Measurements from ENCODE around the gene FMN1.
"Not testable (repeated sequence)": the region's sequence is repeated elsewhere in the genome, so short reads cannot be mapped to it uniquely, and the experiment has no call there.

FMN1 gene

GRCh38 chr15:33084661-33085060 is 109.9 kb downstream of the FMN1 start:
- no peaks in the 10 kb centered on the region for H3K27me3 ChIP-seq (ENCODE audit: control insufficient read depth in 2 of 2, insufficient read depth in 2 of 2, low read length in 2 of 2)
- H3K9me3 ChIP-seq (ENCODE audit: control insufficient read depth in 2 of 2, low read length in 2 of 2), result no peaks in the 10 kb centered on the region

GRCh38 chr15:33083232-33084081 is 111.1 kb downstream of the FMN1 start:
- no peak overlapping the region for H3K27ac ChIP-seq (ENCODE audit: low read depth in 2 of 2, low read length in 2 of 2)
- no peaks in the 10 kb centered on the region for H3K9me3 ChIP-seq (ENCODE audit: control insufficient read depth in 2 of 2, low read length in 2 of 2)
- no peaks in the 10 kb centered on the region for H3K4me1 ChIP-seq (ENCODE audit: control insufficient read depth in 2 of 2, insufficient read depth in 2 of 2, low read length in 2 of 2)
- H3K36me3 ChIP-seq (ENCODE audit: control insufficient read depth in 2 of 2, insufficient read depth in 2 of 2, low read length in 2 of 2), result no peaks in the 10 kb centered on the region
- no peak overlapping the region for H3K9ac ChIP-seq (ENCODE audit: low read depth in 1 of 2, low read length in 2 of 2)
- H3K27me3 ChIP-seq (ENCODE audit: control insufficient read depth in 2 of 2, insufficient read depth in 2 of 2, low read length in 2 of 2), result no peaks in the 10 kb centered on the region
- H3K4me3 ChIP-seq (ENCODE audit: low read length in 2 of 2), result no peak overlapping the region

More at GRCh38 chr15:33084661-33085060, 109.9 kb downstream of the FMN1 start:
- Histone ChIP-seq H3K27ac (ENCODE audit: low read depth in 2 of 2, low read length in 2 of 2) (no peak overlapping the region), H3K9ac (ENCODE audit: low read depth in 1 of 2, low read length in 2 of 2) (no peak overlapping the region), H3K36me3 (ENCODE audit: control insufficient read depth in 2 of 2, insufficient read depth in 2 of 2, low read length in 2 of 2) (no peaks in the 10 kb centered on the region), H3K4me1 (ENCODE audit: control insufficient read depth in 2 of 2, insufficient read depth in 2 of 2, low read length in 2 of 2) (peaks cover 7 to 8% of the 10 kb centered on the region in 2 donors), H3K4me3 (ENCODE audit: low read length in 2 of 2) (no peak overlapping the region)

- H3K9me3 ChIP-seq (ENCODE audit: control insufficient read depth in 2 of 2, low read length in 2 of 2), result no peaks in the 10 kb centered on the region
- no peak overlapping the region for H3K4me3 ChIP-seq (ENCODE audit: low read length in 2 of 2)
- no peak overlapping the region for H3K27ac ChIP-seq (ENCODE audit: low read depth in 2 of 2, low read length in 2 of 2)
Measured at GRCh38 chr15:33080006-33080405, 114.5 kb downstream of the FMN1 start.

DNA sequence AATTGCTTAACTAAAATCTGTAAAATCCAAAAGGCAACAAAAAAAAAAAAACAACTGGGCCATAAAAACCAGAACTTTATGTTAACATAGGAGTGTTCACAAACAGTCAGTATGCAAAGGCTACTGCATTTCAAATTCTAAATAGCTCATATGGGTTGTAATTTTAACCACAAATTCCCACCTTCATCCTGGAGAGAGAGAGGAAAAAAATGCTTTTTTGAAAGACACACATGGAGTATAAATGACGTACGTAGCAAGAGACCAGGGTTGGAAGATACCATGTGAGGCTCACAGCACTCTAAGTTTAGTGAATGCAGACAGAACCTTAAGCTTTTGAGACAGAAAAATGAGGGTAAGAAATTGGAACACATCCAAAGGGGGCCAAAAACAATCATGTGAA is 115.9 kb downstream of the FMN1 start:
- H3K4me3 ChIP-seq (ENCODE audit: low read length in 2 of 2), result no peak overlapping the region
- H3K36me3 ChIP-seq (ENCODE audit: control insufficient read depth in 2 of 2, insufficient read depth in 2 of 2, low read length in 2 of 2), result no peaks in the 10 kb centered on the region
- H3K27me3 ChIP-seq (ENCODE audit: control insufficient read depth in 2 of 2, insufficient read depth in 2 of 2, low read length in 2 of 2), result no peaks in the 10 kb centered on the region
- H3K4me1 ChIP-seq (ENCODE audit: control insufficient read depth in 2 of 2, insufficient read depth in 2 of 2, low read length in 2 of 2), result no peaks in the 10 kb centered on the region
- no peak overlapping the region for H3K9ac ChIP-seq (ENCODE audit: low read depth in 1 of 2, low read length in 2 of 2)
- H3K9me3 ChIP-seq (ENCODE audit: control insufficient read depth in 2 of 2, low read length in 2 of 2), result no peaks in the 10 kb centered on the region
- no peak overlapping the region for H3K27ac ChIP-seq (ENCODE audit: low read depth in 2 of 2, low read length in 2 of 2)

More at GRCh38 chr15:33080006-33080405, 114.5 kb downstream of the FMN1 start:
- no peaks in the 10 kb centered on the region for H3K36me3 ChIP-seq (ENCODE audit: control insufficient read depth in 2 of 2, insufficient read depth in 2 of 2, low read length in 2 of 2)
- H3K27me3 ChIP-seq (ENCODE audit: control insufficient read depth in 2 of 2, insufficient read depth in 2 of 2, low read length in 2 of 2), result no peaks in the 10 kb centered on the region
- H3K9ac ChIP-seq (ENCODE audit: low read depth in 1 of 2, low read length in 2 of 2), result no peak overlapping the region
- H3K4me1 ChIP-seq (ENCODE audit: control insufficient read depth in 2 of 2, insufficient read depth in 2 of 2, low read length in 2 of 2), result no peaks in the 10 kb centered on the region

- Histone ChIP-seq H3K36me3 (ENCODE audit: control insufficient read depth in 2 of 2, insufficient read depth in 2 of 2, low read length in 2 of 2) (no peaks in the 10 kb centered on the region), H3K27ac (ENCODE audit: low read depth in 2 of 2, low read length in 2 of 2) (no peak overlapping the region), H3K4me1 (ENCODE audit: control insufficient read depth in 2 of 2, insufficient read depth in 2 of 2, low read length in 2 of 2) (no peaks in the 10 kb centered on the region), H3K27me3 (ENCODE audit: control insufficient read depth in 2 of 2, insufficient read depth in 2 of 2, low read length in 2 of 2) (no peaks in the 10 kb centered on the region), H3K4me3 (ENCODE audit: low read length in 2 of 2) (no peak overlapping the region), H3K9ac (ENCODE audit: low read depth in 1 of 2, low read length in 2 of 2) (no peak overlapping the region), H3K9me3 (ENCODE audit: control insufficient read depth in 2 of 2, low read length in 2 of 2) (no peaks in the 10 kb centered on the region)
Measured at GRCh38 chr15:33076937-33077336, 117.6 kb downstream of the FMN1 start.

DNA sequence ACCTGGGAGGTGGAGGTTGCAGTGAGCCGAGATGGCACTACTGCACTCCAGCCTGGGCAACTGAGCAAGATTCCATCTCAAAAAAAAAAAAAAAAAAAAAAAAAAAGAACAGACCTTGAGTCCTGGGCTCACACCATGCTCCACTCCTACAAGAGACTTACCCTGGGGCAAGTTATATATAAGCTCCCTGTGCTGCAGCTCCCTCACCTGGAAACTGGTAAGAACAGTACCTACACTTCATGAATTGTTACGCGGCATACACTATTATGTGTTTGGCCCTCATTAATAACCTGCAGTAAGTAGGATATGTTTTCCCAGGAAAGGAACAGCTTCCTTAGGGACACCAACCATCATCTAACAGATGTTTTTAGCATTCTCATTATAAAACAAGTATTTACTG is 119.6 kb downstream of the FMN1 start:
- Histone ChIP-seq H3K27ac (ENCODE audit: low read depth in 2 of 2, low read length in 2 of 2) (no peak overlapping the region), H3K4me3 (ENCODE audit: low read length in 2 of 2) (no peak overlapping the region), H3K4me1 (ENCODE audit: control insufficient read depth in 2 of 2, insufficient read depth in 2 of 2, low read length in 2 of 2) (no peaks in the 10 kb centered on the region), H3K9me3 (ENCODE audit: control insufficient read depth in 2 of 2, low read length in 2 of 2) (no peaks in the 10 kb centered on the region), H3K36me3 (ENCODE audit: control insufficient read depth in 2 of 2, insufficient read depth in 2 of 2, low read length in 2 of 2) (no peaks in the 10 kb centered on the region), H3K9ac (ENCODE audit: low read depth in 1 of 2, low read length in 2 of 2) (no peak overlapping the region), H3K27me3 (ENCODE audit: control insufficient read depth in 2 of 2, insufficient read depth in 2 of 2, low read length in 2 of 2) (no peaks in the 10 kb centered on the region)

DNA sequence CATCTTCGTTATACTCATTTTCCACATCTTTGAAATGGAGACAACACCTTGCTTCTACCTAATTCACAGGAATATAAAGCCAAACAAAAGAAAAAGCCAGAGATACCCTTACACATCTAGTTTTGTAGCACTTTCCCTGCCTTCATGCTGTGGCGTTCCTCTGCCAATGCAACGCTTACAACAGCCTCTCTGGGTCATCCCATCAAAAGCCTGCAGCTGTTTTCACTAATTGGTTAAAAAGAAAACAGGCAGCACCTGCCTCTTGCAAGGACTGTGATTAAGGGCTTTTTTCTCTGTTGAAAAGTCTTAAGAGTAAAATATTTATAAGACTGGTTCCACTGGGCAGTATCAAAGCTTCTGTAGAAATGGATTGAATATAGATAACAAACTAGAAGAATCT is 120.3 kb downstream of the FMN1 start:
- Histone ChIP-seq H3K4me1 (ENCODE audit: control insufficient read depth in 2 of 2, insufficient read depth in 2 of 2, low read length in 2 of 2) (peaks cover 2 to 3% of the 10 kb centered on the region in 2 donors), H3K9me3 (ENCODE audit: control insufficient read depth in 2 of 2, low read length in 2 of 2) (no peaks in the 10 kb centered on the region), H3K9ac (ENCODE audit: low read depth in 1 of 2, low read length in 2 of 2) (no peak overlapping the region), H3K27ac (ENCODE audit: low read depth in 2 of 2, low read length in 2 of 2) (no peak overlapping the region), H3K27me3 (ENCODE audit: control insufficient read depth in 2 of 2, insufficient read depth in 2 of 2, low read length in 2 of 2) (no peaks in the 10 kb centered on the region), H3K36me3 (ENCODE audit: control insufficient read depth in 2 of 2, insufficient read depth in 2 of 2, low read length in 2 of 2) (no peaks in the 10 kb centered on the region), H3K4me3 (ENCODE audit: low read length in 2 of 2) (no peak overlapping the region)

GRCh38 chr15:33071451-33071850 is 123.1 kb downstream of the FMN1 start:
- Histone ChIP-seq H3K4me1 (ENCODE audit: control insufficient read depth in 2 of 2, insufficient read depth in 2 of 2, low read length in 2 of 2) (peaks cover 12 to 17% of the 10 kb centered on the region in 2 donors), H3K36me3 (ENCODE audit: control insufficient read depth in 2 of 2, insufficient read depth in 2 of 2, low read length in 2 of 2) (no peaks in the 10 kb centered on the region), H3K9me3 (ENCODE audit: control insufficient read depth in 2 of 2, low read length in 2 of 2) (no peaks in the 10 kb centered on the region), H3K9ac (ENCODE audit: low read depth in 1 of 2, low read length in 2 of 2) (no peak overlapping the region), H3K27me3 (ENCODE audit: control insufficient read depth in 2 of 2, insufficient read depth in 2 of 2, low read length in 2 of 2) (no peaks in the 10 kb centered on the region), H3K4me3 (ENCODE audit: low read length in 2 of 2) (no peak overlapping the region), H3K27ac (ENCODE audit: low read depth in 2 of 2, low read length in 2 of 2) (no peak overlapping the region)

GRCh38 chr15:33069903-33070302 is 124.6 kb downstream of the FMN1 start:
- H3K36me3 ChIP-seq (ENCODE audit: control insufficient read depth in 2 of 2, insufficient read depth in 2 of 2, low read length in 2 of 2); H3K27me3 ChIP-seq (ENCODE audit: control insufficient read depth in 2 of 2, insufficient read depth in 2 of 2, low read length in 2 of 2); H3K9me3 ChIP-seq (ENCODE audit: control insufficient read depth in 2 of 2, low read length in 2 of 2); H3K9ac ChIP-seq (ENCODE audit: low read depth in 1 of 2, low read length in 2 of 2); H3K27ac ChIP-seq (ENCODE audit: low read depth in 2 of 2, low read length in 2 of 2); H3K4me3 ChIP-seq (ENCODE audit: low read length in 2 of 2): not testable (repeated sequence)
- peaks cover 14 to 21% of the 10 kb centered on the region in 2 donors for H3K4me1 ChIP-seq (ENCODE audit: control insufficient read depth in 2 of 2, insufficient read depth in 2 of 2, low read length in 2 of 2)

GRCh38 chr15:33069161-33069560 is 125.4 kb downstream of the FMN1 start:
- peak overlapping the region in 1 of 2 donors; percentile 77 for H3K4me3 ChIP-seq (ENCODE audit: low read length in 2 of 2)
- H3K36me3 ChIP-seq (ENCODE audit: control insufficient read depth in 2 of 2, insufficient read depth in 2 of 2, low read length in 2 of 2), result no peaks in the 10 kb centered on the region
- peak overlapping the region in 1 of 2 donors; percentile 73 for H3K9ac ChIP-seq (ENCODE audit: low read depth in 1 of 2, low read length in 2 of 2)

More at GRCh38 chr15:33069161-33069560, 125.4 kb downstream of the FMN1 start:
- H3K27me3 ChIP-seq (ENCODE audit: control insufficient read depth in 2 of 2, insufficient read depth in 2 of 2, low read length in 2 of 2), result no peaks in the 10 kb centered on the region
- H3K27ac ChIP-seq (ENCODE audit: low read depth in 2 of 2, low read length in 2 of 2), result peak overlapping the region; percentile 89 to 94
- no peaks in the 10 kb centered on the region for H3K9me3 ChIP-seq (ENCODE audit: control insufficient read depth in 2 of 2, low read length in 2 of 2)
- peaks cover 15 to 26% of the 10 kb centered on the region in 2 donors for H3K4me1 ChIP-seq (ENCODE audit: control insufficient read depth in 2 of 2, insufficient read depth in 2 of 2, low read length in 2 of 2)
